HCT116 (cell line): ENCODE measurements around the gene IFNL4. TPM values are rescaled to one million over a fixed set of nuclear protein-coding genes. Genes with fewer than 3 reads are reported as not detected.

Experiments used
- ATAC-seq: fragments of 200-7000 bp; cut with Tn5 transposase; 2 replicates; pipeline ENCODE4 v1.9.1; 2020; ENCODE audit warnings: mild to moderate bottlenecking, moderate library complexity
- BruUV-seq: library from RNA; stranded (reverse); fragments of 400-500 nt; replicated peaks from 2 replicates; lab custom pipeline; 2021; lab: Mats Ljungman, UMichigan
- CTCF ChIA-PET: fragments of 300-600 bp; sonication (Branson Sonifier 250); formaldehyde crosslinking; loops from one replicate; lab custom pipeline; 2021; ENCODE audit warnings: antibody characterized with exemption; lab: Charles Lee
- POLR2A ChIA-PET: fragments of 300-600, 350-600 bp; sonication (Branson Sonifier 250); formaldehyde crosslinking; loops from one replicate; lab custom pipeline; 2021; ENCODE audit warnings: antibody characterized with exemption; lab: Charles Lee
- RAD21 ChIA-PET, 2 experiments: fragments of 300-600 bp; sonication (Branson Sonifier 250); formaldehyde crosslinking; loops; one replicate each; lab custom pipeline; 2023; ENCODE audit warnings: low total read pairs in 2 of 2; ENCODE audit not compliant: uncharacterized antibody in 2 of 2, unreplicated experiment in 2 of 2, low non-redundant PET in 1 of 2; lab: Charles Lee
- DNase-seq: peaks from one replicate; pipeline ENCODE4 v3.0.0-alpha.2; 2010; ENCODE audit warnings: low read depth, low spot score
- H2AFZ ChIP-seq: fragments of 200-600 bp; shearing (Covaris generic), sonication (generic); 2 replicates; pipeline ENCODE4 v1.6.1; 2017; ENCODE audit warnings: low read depth, mixed run types, mixed read lengths, antibody characterized with exemption, low read length; ENCODE audit not compliant: poor library complexity, severe bottlenecking
- H3K27ac ChIP-seq: 2 replicates; pipeline ENCODE4 v1.5.1; 2012; ENCODE audit warnings: low read depth, low read length
- H3K27me3 ChIP-seq: fragments of 200-600 bp; sonication (generic); 2 replicates; pipeline ENCODE4 v1.6.1; 2016; ENCODE audit warnings: mixed run types, low read length, mixed read lengths; ENCODE audit not compliant: insufficient read depth
- H3K36me3 ChIP-seq, 2 experiments: fragments of 200-500 bp in 1 of 2; fragments of 200-600 bp in 1 of 2; sonication (Bioruptor generic) in 1 of 2; sonication (generic) in 1 of 2; 2 replicates each; pipeline versions ENCODE4 v1.5.1 to v1.6.1; 2014 to 2016; ENCODE audit warnings: low read length in 2 of 2, inconsistent platforms in 1 of 2, mixed read lengths in 1 of 2, mixed run types in 1 of 2; ENCODE audit not compliant: insufficient read depth in 2 of 2, control insufficient read depth in 1 of 2
- H3K4me1 ChIP-seq, 2 experiments: fragments of 200-600 bp in 1 of 2; sonication (generic) in 1 of 2; 2 replicates each; pipeline versions ENCODE4 v1.5.1 to v1.6.1; 2012 to 2017; ENCODE audit warnings: low read length in 2 of 2, inconsistent platforms in 1 of 2, mild to moderate bottlenecking in 1 of 2, mixed read lengths in 1 of 2, mixed run types in 1 of 2, moderate library complexity in 1 of 2; ENCODE audit not compliant: insufficient read depth in 2 of 2, control insufficient read depth in 1 of 2
- H3K4me2 ChIP-seq: fragments of 200-600 bp; sonication (generic); 2 replicates; pipeline ENCODE4 v1.6.1; 2017; ENCODE audit warnings: mixed run types, low read length, mixed read lengths
- H3K4me3 ChIP-seq, 2 experiments: fragments of 200-600 bp in 1 of 2; sonication (generic) in 1 of 2; replicated peaks in 1 of 2; 2 replicates each; pipeline ENCODE4 v1.5.1; 2011 to 2016; ENCODE audit warnings: low read length in 2 of 2, control low read depth in 1 of 2, low read depth in 1 of 2, mild to moderate bottlenecking in 1 of 2, mixed read lengths in 1 of 2, mixed run types in 1 of 2
- H3K79me2 ChIP-seq: fragments of 200-600 bp; sonication (generic); 2 replicates; pipeline ENCODE4 v1.6.1; 2017; ENCODE audit warnings: mild to moderate bottlenecking, mixed run types, low read length, moderate library complexity, mixed read lengths; ENCODE audit not compliant: insufficient read depth
- H3K9ac ChIP-seq: fragments of 200-600 bp; sonication (generic); 2 replicates; pipeline ENCODE4 v1.6.1; 2016; ENCODE audit warnings: low read length, mixed read lengths
- H3K9me2 ChIP-seq: fragments of 200-600 bp; sonication (generic), shearing (Covaris generic); 2 replicates; pipeline ENCODE4 v1.6.1; 2017; ENCODE audit warnings: mixed run types, mild to moderate bottlenecking, moderate library complexity; ENCODE audit not compliant: insufficient read depth
- H3K9me3 ChIP-seq, 2 experiments: fragments of 200-500 bp in 1 of 2; fragments of 200-600 bp in 1 of 2; sonication (Bioruptor generic) in 1 of 2; sonication (generic) in 1 of 2; 2 replicates each; pipeline ENCODE4 v1.6.1; 2014 to 2017; ENCODE audit warnings: low read length in 2 of 2, mixed read lengths in 2 of 2, inconsistent platforms in 1 of 2, low read depth in 1 of 2, mild to moderate bottlenecking in 1 of 2, mixed run types in 1 of 2, moderate library complexity in 1 of 2; ENCODE audit not compliant: control insufficient read depth in 1 of 2, insufficient read depth in 1 of 2
- H4K20me1 ChIP-seq: fragments of 200-600 bp; sonication (generic), shearing (Covaris generic); 2 replicates; pipeline ENCODE4 v1.6.1; 2017; ENCODE audit warnings: mixed run types, mild to moderate bottlenecking, moderate library complexity; ENCODE audit not compliant: insufficient read depth
- ATF3 ChIP-seq: IDR thresholded peaks from 2 replicates; pipeline ENCODE4 v1.6.1; 2012
- CBX3 ChIP-seq: IDR thresholded peaks from 2 replicates; pipeline ENCODE4 v1.6.1; 2012; ENCODE audit warnings: low read depth
- CEBPB ChIP-seq: IDR thresholded peaks from 2 replicates; pipeline ENCODE4 v1.6.1; 2012; ENCODE audit warnings: low read depth
- CTCF ChIP-seq, 3 experiments: fragments of 200-600 bp in 1 of 3; sonication (generic) in 1 of 3; IDR thresholded peaks in 2 of 3; conservative IDR thresholded peaks in 1 of 3; 2 replicates each; pipeline ENCODE4 v1.5.1; 2012 to 2017; ENCODE audit warnings: low read depth in 2 of 3, low read length in 2 of 3, antibody characterized with exemption in 1 of 3, borderline replicate concordance in 1 of 3, control low read depth in 1 of 3, mild to moderate bottlenecking in 1 of 3, mixed read lengths in 1 of 3, mixed run types in 1 of 3, moderate library complexity in 1 of 3; ENCODE audit not compliant: insufficient read depth in 1 of 3
- EGR1 ChIP-seq: IDR thresholded peaks from 2 replicates; pipeline ENCODE4 v1.6.1; 2012; ENCODE audit warnings: low read depth
- ELF1 ChIP-seq: IDR thresholded peaks from 2 replicates; pipeline ENCODE4 v1.6.1; 2012; ENCODE audit warnings: low read depth, borderline replicate concordance
- EZH2phosphoT487 ChIP-seq: fragments of 200-600 bp; IDR thresholded peaks from 2 replicates; pipeline ENCODE4 v1.6.1; 2018; ENCODE audit warnings: antibody characterized with exemption, borderline replicate concordance
- FOSL1 ChIP-seq: IDR thresholded peaks from 2 replicates; pipeline ENCODE4 v1.6.1; 2012; ENCODE audit warnings: low read depth
- JUND ChIP-seq: IDR thresholded peaks from 2 replicates; pipeline ENCODE4 v1.6.1; 2012
- MAX ChIP-seq: IDR thresholded peaks from 2 replicates; pipeline ENCODE4 v1.6.1; 2012
- POLR2A ChIP-seq: IDR thresholded peaks from 2 replicates; pipeline ENCODE4 v1.7.0; 2011; ENCODE audit warnings: borderline replicate concordance; ENCODE audit not compliant: insufficient read depth, insufficient read length; ENCODE audit errors: extremely low read depth
- POLR2AphosphoS5 ChIP-seq: IDR thresholded peaks from 2 replicates; pipeline ENCODE4 v1.6.1; 2011; ENCODE audit warnings: mild to moderate bottlenecking, low read depth, low read length, moderate library complexity
- REST ChIP-seq: IDR thresholded peaks from 2 replicates; pipeline ENCODE4 v1.6.1; 2012; ENCODE audit warnings: low read depth
- SIN3A ChIP-seq: IDR thresholded peaks from 2 replicates; pipeline ENCODE4 v1.6.1; 2012; ENCODE audit warnings: low read depth
- SRF ChIP-seq: IDR thresholded peaks from 2 replicates; pipeline ENCODE4 v1.6.1; 2012; ENCODE audit warnings: low read depth
- YY1 ChIP-seq: IDR thresholded peaks from 2 replicates; pipeline ENCODE4 v1.6.1; 2011; ENCODE audit warnings: low read length, low read depth, moderate library complexity, mild to moderate bottlenecking; ENCODE audit not compliant: insufficient replicate concordance; ENCODE audit errors: extremely low read depth
- ZNF274 ChIP-seq: fragments of 200-500 bp; sonication (Bioruptor generic); IDR thresholded peaks from 2 replicates; pipeline ENCODE4 v1.6.1; 2014; ENCODE audit warnings: mild to moderate bottlenecking, low read depth, low read length, inconsistent platforms
- intact Hi-C: fragments of 100-400 bp; cut with micrococcal nuclease; formaldehyde crosslinking; loops from 2 replicates; pipeline ENCODE4 v1.10.0; 2022
- total RNA-seq: library from RNA; stranded (reverse); gene quantifications from one replicate; pipeline ENCODE4 v1.2.1, GENCODE V29; 2021; ENCODE audit not compliant: unreplicated experiment

The IFNL4 gene
- total RNA-seq, 1 experiment from 2014 or later: not detected

GRCh38 chr19:39207293-39207836 lies 41.3 kb downstream of the IFNL4 start:
- no TSS peak for BruUV-seq
- DNase-seq: no peak
- H3K4me3 ChIP-seq: no peak overlapping the region
- no peaks in the 10 kb centered on the region for H3K79me2 ChIP-seq
- no peaks in the 10 kb centered on the region for H4K20me1 ChIP-seq
- ChIA-PET CTCF (no interaction called here), POLR2A (interaction anchor here (0.5 kb wide), 1 partner anchor 586 kb away, joined by 3 read pairs; no protein-coding TSS in a partner anchor), RAD21 (no interaction called here)
- H3K9ac ChIP-seq: no peak overlapping the region
- no peak overlapping the region for H3K4me2 ChIP-seq
- no peaks in the 10 kb centered on the region for H3K9me2 ChIP-seq
- intact Hi-C loops: no loop called here
- H3K36me3 ChIP-seq: no peaks in the 10 kb centered on the region
- no peaks in the 10 kb centered on the region for H3K9me3 ChIP-seq
- H3K27ac ChIP-seq: no peak overlapping the region
- peaks cover 9 to 10% of the 10 kb centered on the region in 2 experiments; a peak in 3 of 4 replicates for H3K4me1 ChIP-seq
- ATAC-seq: no peak
- H3K27me3 ChIP-seq: no peaks in the 10 kb centered on the region
- no peak overlapping the region for H2AFZ ChIP-seq
- TF ChIP-seq SIN3A (no peak), CTCF (IDR thresholded peaks at IDR 0.05 in 2 of 3, conservative IDR thresholded peaks at IDR 0.05 in 1 of 3; ENCODE audit: borderline replicate concordance in 1 of 3, insufficient read depth in 1 of 3, low read depth in 2 of 3, low read length in 2 of 3) (no peak), CEBPB (no peak), JUND (no peak), SRF (no peak), YY1 (no peak), REST (no peak), POLR2AphosphoS5 (no peak), ATF3 (no peak), POLR2A (no peak), ELF1 (no peak), CBX3 (no peak), EGR1 (no peak), ZNF274 (no peak), EZH2phosphoT487 (no peak), MAX (no peak), FOSL1 (no peak)
